Measurements from ENCODE around the gene CALD1.
A peak's percentile ranks its signal among the peaks of the same experiment; 100 is the strongest.

The CALD1 gene

GRCh38 chr7:134770676-134771075, 8.8 kb upstream of the CALD1 start:
- no peaks in the 10 kb centered on the region for H3K27me3 ChIP-seq (ENCODE audit: insufficient read depth, low read length)
- no peak overlapping the region for H4K91ac ChIP-seq (ENCODE audit: low read depth, low read length)
- H2BK120ac ChIP-seq (ENCODE audit: insufficient read depth, low read length, poor library complexity): peak overlapping the region; percentile 57
- no peak overlapping the region for H3K27ac ChIP-seq (ENCODE audit: low read depth, low read length)
- no peak overlapping the region for H3K23ac ChIP-seq (ENCODE audit: low read length)
- no peak overlapping the region for H3K14ac ChIP-seq (ENCODE audit: low read length)
- peaks cover 25% of the 10 kb centered on the region for H3K79me1 ChIP-seq (ENCODE audit: low read length)
- no peak overlapping the region for H3K4me2 ChIP-seq (ENCODE audit: low read length)
- H2BK12ac ChIP-seq (ENCODE audit: low read length): peak overlapping the region; percentile 82
- H3K4me1 ChIP-seq (ENCODE audit: control insufficient read depth in 1 of 2, insufficient read depth in 2 of 2, low read length in 2 of 2): peaks cover 10 to 21% of the 10 kb centered on the region in 2 experiments
- DNase-seq: peak in 1 of 2 donors; percentile 15
- no peak overlapping the region for H3K4me3 ChIP-seq (ENCODE audit: low read depth, low read length)
- H4K8ac ChIP-seq (ENCODE audit: low read depth, low read length): no peak overlapping the region
- peak overlapping the region; percentile 37 for H2BK5ac ChIP-seq (ENCODE audit: low read depth, low read length, poor library complexity)
- no peak overlapping the region for H4K12ac ChIP-seq (ENCODE audit: low read depth, low read length)
- no peaks in the 10 kb centered on the region for H3K9me3 ChIP-seq (ENCODE audit: insufficient read depth, low read depth, low read length)
- WGBS (ENCODE audit: extremely low coverage, insufficient coverage, insufficient read length): no CpG with 5 or more reads among the region's 6 CpGs
- no peaks in the 10 kb centered on the region for H3K79me2 ChIP-seq (ENCODE audit: control insufficient read depth, insufficient read depth, low read length, poor library complexity)
- no peak overlapping the region for H3K9ac ChIP-seq (ENCODE audit: low read length)
- no peak overlapping the region for H2AFZ ChIP-seq (ENCODE audit: insufficient read depth, low read length, poor library complexity)
- no peaks in the 10 kb centered on the region for H3K36me3 ChIP-seq (ENCODE audit: control insufficient read depth in 1 of 2, insufficient read depth in 2 of 2, low read length in 2 of 2)
- H3K4ac ChIP-seq (ENCODE audit: low read depth, low read length): no peak overlapping the region
- H2AK5ac ChIP-seq (ENCODE audit: low read length): no peak overlapping the region
- no peak overlapping the region for H3K18ac ChIP-seq (ENCODE audit: low read length)

GRCh38 chr7:134771111-134771510, 8.3 kb upstream of the CALD1 start:
- Histone ChIP-seq H3K9ac (ENCODE audit: low read length) (no peak overlapping the region), H4K8ac (ENCODE audit: low read depth, low read length) (no peak overlapping the region), H2AK5ac (ENCODE audit: low read length) (no peak overlapping the region), H3K4ac (ENCODE audit: low read depth, low read length) (no peak overlapping the region), H2BK120ac (ENCODE audit: insufficient read depth, low read length, poor library complexity) (peak overlapping the region; percentile 57), H3K9me3 (ENCODE audit: insufficient read depth, low read depth, low read length) (no peaks in the 10 kb centered on the region), H3K36me3 (ENCODE audit: control insufficient read depth in 1 of 2, insufficient read depth in 2 of 2, low read length in 2 of 2) (no peaks in the 10 kb centered on the region), H3K4me1 (ENCODE audit: control insufficient read depth in 1 of 2, insufficient read depth in 2 of 2, low read length in 2 of 2) (peaks cover 10 to 21% of the 10 kb centered on the region in 2 experiments), H3K79me2 (ENCODE audit: control insufficient read depth, insufficient read depth, low read length, poor library complexity) (no peaks in the 10 kb centered on the region), H3K4me3 (ENCODE audit: low read depth, low read length) (no peak overlapping the region), H2BK12ac (ENCODE audit: low read length) (peak overlapping the region; percentile 82), H3K27me3 (ENCODE audit: insufficient read depth, low read length) (no peaks in the 10 kb centered on the region), H2AFZ (ENCODE audit: insufficient read depth, low read length, poor library complexity) (no peak overlapping the region), H4K12ac (ENCODE audit: low read depth, low read length) (no peak overlapping the region), H3K79me1 (ENCODE audit: low read length) (peaks cover 25% of the 10 kb centered on the region), H3K4me2 (ENCODE audit: low read length) (no peak overlapping the region), H3K14ac (ENCODE audit: low read length) (no peak overlapping the region), H2BK5ac (ENCODE audit: low read depth, low read length, poor library complexity) (peak overlapping the region; percentile 37), H4K91ac (ENCODE audit: low read depth, low read length) (peak overlapping the region; percentile 49), H3K23ac (ENCODE audit: low read length) (no peak overlapping the region), H3K27ac (ENCODE audit: low read depth, low read length) (no peak overlapping the region), H3K18ac (ENCODE audit: low read length) (no peak overlapping the region)
- no peak for DNase-seq
- no CpG with 5 or more reads among the region's 3 CpGs for WGBS (ENCODE audit: extremely low coverage, insufficient coverage, insufficient read length)

GRCh38 chr7:134771889-134772288, 7.5 kb upstream of the CALD1 start:
- WGBS (ENCODE audit: extremely low coverage, insufficient coverage, insufficient read length): no CpG with 5 or more reads among the region's 2 CpGs
- H3K27ac ChIP-seq (ENCODE audit: low read depth, low read length): no peak overlapping the region
- DNase-seq: no peak
- no peak overlapping the region for H3K4me3 ChIP-seq (ENCODE audit: low read depth, low read length)
- peaks cover 9 to 17% of the 10 kb centered on the region in 2 experiments for H3K4me1 ChIP-seq (ENCODE audit: control insufficient read depth in 1 of 2, insufficient read depth in 2 of 2, low read length in 2 of 2)
- H4K91ac ChIP-seq (ENCODE audit: low read depth, low read length): peak overlapping the region; percentile 68
- H3K4me2 ChIP-seq (ENCODE audit: low read length): no peak overlapping the region
- H3K79me2 ChIP-seq (ENCODE audit: control insufficient read depth, insufficient read depth, low read length, poor library complexity): no peaks in the 10 kb centered on the region
- H3K36me3 ChIP-seq (ENCODE audit: control insufficient read depth in 1 of 2, insufficient read depth in 2 of 2, low read length in 2 of 2): no peaks in the 10 kb centered on the region
- peak overlapping the region; percentile 79 for H2AK5ac ChIP-seq (ENCODE audit: low read length)
- H3K27me3 ChIP-seq (ENCODE audit: insufficient read depth, low read length): no peaks in the 10 kb centered on the region
- H2AFZ ChIP-seq (ENCODE audit: insufficient read depth, low read length, poor library complexity): no peak overlapping the region
- peak overlapping the region; percentile 30 for H3K18ac ChIP-seq (ENCODE audit: low read length)
- no peaks in the 10 kb centered on the region for H3K9me3 ChIP-seq (ENCODE audit: insufficient read depth, low read depth, low read length)
- peaks cover 21% of the 10 kb centered on the region for H3K79me1 ChIP-seq (ENCODE audit: low read length)
- H4K8ac ChIP-seq (ENCODE audit: low read depth, low read length): no peak overlapping the region
- H2BK5ac ChIP-seq (ENCODE audit: low read depth, low read length, poor library complexity): no peak overlapping the region
- peak overlapping the region; percentile 72 for H2BK120ac ChIP-seq (ENCODE audit: insufficient read depth, low read length, poor library complexity)
- no peak overlapping the region for H3K4ac ChIP-seq (ENCODE audit: low read depth, low read length)
- no peak overlapping the region for H3K23ac ChIP-seq (ENCODE audit: low read length)
- H3K9ac ChIP-seq (ENCODE audit: low read length): no peak overlapping the region
- peak overlapping the region; percentile 76 for H2BK12ac ChIP-seq (ENCODE audit: low read length)
- H3K14ac ChIP-seq (ENCODE audit: low read length): peak overlapping the region; percentile 56
- H4K12ac ChIP-seq (ENCODE audit: low read depth, low read length): no peak overlapping the region

- Histone ChIP-seq H3K9me3 (ENCODE audit: insufficient read depth, low read depth, low read length) (no peaks in the 10 kb centered on the region), H3K23ac (ENCODE audit: low read length) (no peak overlapping the region), H3K18ac (ENCODE audit: low read length) (no peak overlapping the region), H2BK12ac (ENCODE audit: low read length) (peak overlapping the region; percentile 76), H2AFZ (ENCODE audit: insufficient read depth, low read length, poor library complexity) (no peak overlapping the region), H3K27ac (ENCODE audit: low read depth, low read length) (no peak overlapping the region), H4K91ac (ENCODE audit: low read depth, low read length) (peak overlapping the region; percentile 68), H3K4me3 (ENCODE audit: low read depth, low read length) (no peak overlapping the region), H3K9ac (ENCODE audit: low read length) (no peak overlapping the region), H2AK5ac (ENCODE audit: low read length) (peak overlapping the region; percentile 79), H4K8ac (ENCODE audit: low read depth, low read length) (no peak overlapping the region), H2BK5ac (ENCODE audit: low read depth, low read length, poor library complexity) (no peak overlapping the region), H3K79me1 (ENCODE audit: low read length) (peaks cover 18% of the 10 kb centered on the region), H3K4me1 (ENCODE audit: control insufficient read depth in 1 of 2, insufficient read depth in 2 of 2, low read length in 2 of 2) (peaks cover 7 to 13% of the 10 kb centered on the region in 2 experiments), H3K4me2 (ENCODE audit: low read length) (no peak overlapping the region), H3K79me2 (ENCODE audit: control insufficient read depth, insufficient read depth, low read length, poor library complexity) (no peaks in the 10 kb centered on the region), H3K4ac (ENCODE audit: low read depth, low read length) (no peak overlapping the region), H3K36me3 (ENCODE audit: control insufficient read depth in 1 of 2, insufficient read depth in 2 of 2, low read length in 2 of 2) (no peaks in the 10 kb centered on the region), H3K14ac (ENCODE audit: low read length) (peak overlapping the region; percentile 56), H3K27me3 (ENCODE audit: insufficient read depth, low read length) (no peaks in the 10 kb centered on the region), H4K12ac (ENCODE audit: low read depth, low read length) (no peak overlapping the region), H2BK120ac (ENCODE audit: insufficient read depth, low read length, poor library complexity) (peak overlapping the region; percentile 72)
- no CpG with 5 or more reads among the region's 3 CpGs for WGBS (ENCODE audit: extremely low coverage, insufficient coverage, insufficient read length)
- no peak for DNase-seq
These were observed 7.0 kb upstream of the CALD1 start for GRCh38 chr7:134772401-134772800.
